HG03103 (cell line): ENCODE results near the gene ALDH1L2.
A peak's percentile ranks its signal among the peaks of the same experiment; 100 is the strongest.
"Not testable (repeated sequence)": the region's sequence is repeated elsewhere in the genome, so short reads cannot be mapped to it uniquely, and the experiment has no call there.

Experiments used
- ATAC-seq: cut with Tn5 transposase; IDR thresholded peaks from one replicate; pipeline ENCODE4 v1.9.1; 2021; ENCODE audit warnings: low read depth; ENCODE audit not compliant: unreplicated experiment

ALDH1L2 gene

DNA sequence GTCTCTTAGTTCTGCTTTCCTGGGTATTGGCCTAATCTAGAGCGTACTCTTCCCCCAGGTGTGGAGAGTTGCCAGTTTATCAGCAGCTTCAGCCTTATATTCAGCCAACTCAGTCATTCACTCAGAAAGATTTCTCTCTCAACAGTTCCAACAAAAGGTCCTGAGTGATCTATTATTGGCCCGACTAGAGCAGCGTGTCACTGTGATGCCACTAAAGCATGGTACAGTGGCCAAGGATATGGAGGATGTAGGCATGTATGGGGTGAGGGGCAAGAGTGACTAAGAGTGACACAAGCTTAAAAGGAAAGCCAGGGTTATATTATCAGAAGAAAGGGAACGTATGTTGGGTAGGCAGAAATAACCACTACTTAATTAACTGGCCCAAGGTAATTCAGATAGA is 93.3 kb downstream of the ALDH1L2 start:
- no peak for ATAC-seq

DNA sequence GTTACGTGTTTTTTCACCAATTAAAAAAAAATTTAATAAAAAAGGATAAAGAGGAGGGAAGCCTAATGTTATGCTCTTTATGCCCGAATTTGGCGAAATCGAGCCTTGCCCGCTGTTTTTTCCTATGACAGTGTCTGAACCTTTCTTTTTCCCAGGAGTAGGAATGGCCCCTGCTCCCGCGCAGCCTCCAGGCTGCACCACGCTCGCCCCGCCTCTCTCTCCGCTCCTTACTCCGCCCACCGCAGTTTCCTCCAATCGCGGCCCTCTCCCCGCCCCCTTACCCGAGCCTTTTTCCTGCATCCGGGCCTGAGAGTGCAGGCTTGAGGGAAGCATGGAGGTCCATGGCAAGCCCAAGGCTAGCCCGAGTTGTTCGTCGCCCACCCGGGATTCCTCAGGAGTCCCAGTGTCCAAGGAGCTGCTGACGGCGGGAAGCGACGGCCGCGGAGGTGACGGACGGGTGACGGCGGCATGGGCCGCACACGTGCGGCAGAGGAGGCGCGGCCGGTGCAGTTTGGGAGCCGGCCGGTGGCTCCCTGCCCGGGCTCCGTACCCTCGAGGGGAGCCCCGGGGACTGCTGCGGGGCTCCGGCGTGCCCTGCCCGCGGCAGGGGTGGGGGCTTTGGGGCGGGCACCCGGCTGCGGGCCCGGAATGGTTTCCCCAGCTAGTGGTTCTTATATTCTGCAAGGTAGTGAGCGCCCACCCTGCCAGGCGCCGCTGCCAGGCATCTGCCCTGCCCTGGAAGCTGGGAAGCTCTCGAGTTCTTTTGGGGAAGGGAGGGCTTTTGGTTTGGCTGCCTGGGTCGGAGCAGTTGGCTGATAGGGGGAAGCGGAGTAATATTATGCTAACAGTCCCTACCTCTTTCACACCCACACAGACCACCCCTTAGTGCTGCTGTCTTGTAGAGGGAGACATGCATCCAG is 98.0 kb downstream of the ALDH1L2 start, which contains the start of gene NOPCHAP1:
TSS of gene NOPCHAP1 (plus strand) at position 295 of the 920 bp plus-strand sequence. CDS start at position 332, 37 bp downstream.
- peak; percentile 91 for ATAC-seq

DNA sequence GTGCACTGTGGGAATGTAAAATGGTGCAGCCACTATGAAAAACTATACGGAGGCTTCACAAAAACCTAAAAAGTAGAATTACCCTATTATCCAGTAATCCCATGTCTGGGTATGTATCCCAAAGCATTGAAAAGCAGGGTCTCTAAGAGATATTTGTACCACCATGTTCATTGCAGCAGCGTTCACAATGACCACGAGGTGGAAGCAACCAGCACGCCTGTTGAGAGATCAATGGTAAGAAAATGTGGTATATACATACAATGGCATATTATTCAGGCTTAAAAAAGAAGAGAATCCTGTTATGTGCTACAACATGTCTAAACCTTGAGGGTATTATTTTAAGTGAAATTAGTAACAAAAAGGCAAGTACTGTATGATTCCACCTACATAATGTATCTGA is 99.1 kb downstream of the ALDH1L2 start:
- no peak for ATAC-seq

DNA sequence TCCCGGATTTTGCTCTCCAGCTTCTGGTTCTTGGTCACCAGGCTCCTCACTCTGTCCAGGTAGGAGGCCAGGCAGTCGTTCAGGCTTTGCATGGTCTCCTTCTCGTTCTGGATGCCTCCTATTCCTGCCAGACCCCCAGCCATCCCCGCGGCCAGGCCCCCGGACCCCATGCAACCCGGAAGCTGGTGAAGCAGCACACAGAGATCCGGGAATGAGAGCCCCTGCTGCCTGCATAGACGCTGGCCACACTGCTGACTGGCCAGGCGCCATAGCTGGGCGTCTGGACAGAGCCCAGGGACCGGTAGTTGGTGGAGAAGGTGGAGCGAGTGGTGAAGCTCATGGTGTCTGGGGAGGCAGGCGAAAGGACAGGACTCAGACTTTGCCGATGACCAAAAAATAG is 106.6 kb downstream of the ALDH1L2 start:
- ATAC-seq = not testable (repeated sequence)

DNA sequence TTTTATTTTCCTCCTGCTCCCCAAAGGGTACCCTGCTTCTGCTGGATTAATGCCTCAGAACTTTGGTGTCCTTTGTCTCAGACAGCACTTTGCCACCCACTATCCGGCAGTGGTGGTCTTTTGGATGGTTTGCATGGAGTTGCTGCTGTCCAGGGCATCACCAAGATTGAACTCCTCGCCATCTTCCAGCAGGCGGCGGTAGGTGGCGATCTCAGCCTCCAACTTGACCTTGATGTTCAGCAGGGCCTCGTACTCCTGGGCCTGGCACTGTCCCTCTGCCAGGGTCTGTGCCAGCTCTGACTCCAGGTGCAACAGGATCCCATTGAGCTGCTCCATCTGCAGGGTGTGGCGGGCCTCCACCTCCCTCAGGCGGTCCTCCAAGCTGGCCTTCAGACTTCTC is 107.6 kb downstream of the ALDH1L2 start:
- ATAC-seq = no peak

DNA sequence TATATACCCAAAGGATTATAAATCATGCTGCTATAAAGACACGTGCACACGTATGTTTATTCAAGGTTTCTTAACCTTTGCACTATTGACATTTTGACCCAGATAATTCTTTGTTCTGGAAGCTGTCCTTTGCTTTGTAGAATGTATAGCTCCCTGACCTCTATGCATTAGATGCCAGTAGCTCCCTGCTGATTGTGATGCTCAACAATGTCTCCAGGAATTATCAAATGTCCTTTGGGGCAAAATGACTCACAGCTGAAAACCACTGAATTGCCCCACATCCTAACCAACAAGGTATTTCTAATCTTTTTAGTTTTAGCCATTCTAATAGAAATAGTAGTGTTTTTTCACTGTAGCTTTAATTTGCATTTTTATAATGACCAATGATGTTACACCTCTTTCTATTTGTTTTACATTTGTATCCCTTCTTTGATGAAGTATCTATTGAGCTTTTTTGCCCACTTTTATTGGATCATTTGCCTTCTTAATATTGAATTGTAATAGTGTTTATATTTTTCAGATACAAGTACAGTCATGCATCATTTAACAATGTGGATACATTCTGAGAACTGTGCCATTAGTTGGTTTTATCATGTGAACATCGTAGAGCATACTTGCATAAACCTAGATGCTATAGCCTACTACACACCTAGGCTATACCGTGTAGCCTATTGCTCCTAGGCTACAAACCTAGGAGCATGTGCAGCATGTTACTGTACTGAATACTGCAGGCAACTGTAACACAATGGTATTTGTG is 108.5 kb downstream of the ALDH1L2 start:
- ATAC-seq = no peak

DNA sequence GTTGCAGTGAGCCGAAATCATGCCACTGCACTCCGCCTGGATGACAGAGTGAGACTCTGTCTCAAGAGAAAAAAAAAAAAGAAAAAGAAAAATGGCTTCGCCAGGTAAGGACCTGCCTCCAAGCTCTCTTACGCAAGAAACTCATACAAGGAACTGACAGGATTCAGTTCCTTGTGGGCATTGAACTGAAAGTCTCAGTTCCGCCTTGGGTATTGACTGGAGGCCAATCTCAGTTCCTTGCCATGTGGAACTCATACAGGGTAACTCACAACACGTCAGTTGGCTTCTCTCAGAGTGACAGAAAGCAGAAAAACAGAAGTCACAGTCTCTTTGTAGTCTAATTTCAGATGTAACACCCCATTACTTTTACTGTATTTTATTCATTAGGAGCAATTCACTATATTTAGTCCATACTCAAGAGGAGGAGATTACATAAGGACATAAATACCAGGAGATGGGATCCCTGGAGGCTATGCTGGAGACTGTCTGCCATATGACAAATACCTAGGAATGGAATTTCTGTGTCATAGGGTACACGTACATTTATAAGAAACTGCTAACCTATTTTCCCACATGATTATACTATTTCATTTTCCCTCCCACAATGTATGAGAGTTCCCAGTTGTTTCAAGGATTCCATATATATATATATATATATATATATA is 109.5 kb downstream of the ALDH1L2 start:
- peak; percentile 99 for ATAC-seq

DNA sequence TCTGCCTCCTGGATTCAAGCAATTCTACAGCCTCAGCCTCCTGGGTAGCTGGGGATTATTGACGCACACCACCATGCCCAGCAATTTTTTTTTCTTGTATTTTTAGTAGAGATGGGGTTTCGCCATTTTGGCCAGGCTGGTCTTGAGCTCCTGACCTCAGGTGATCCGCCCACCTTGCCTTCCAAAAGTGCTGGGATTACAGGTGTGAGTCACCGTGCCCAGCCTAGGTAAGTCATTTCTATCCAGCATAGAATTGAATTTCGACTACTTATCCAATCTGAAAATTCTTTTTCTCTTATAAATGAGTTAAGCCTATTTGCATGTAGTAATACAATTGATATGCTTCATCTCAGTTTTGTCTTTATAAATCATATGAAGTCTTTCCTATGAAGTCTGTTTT is 111.0 kb downstream of the ALDH1L2 start:
- no peak for ATAC-seq

DNA sequence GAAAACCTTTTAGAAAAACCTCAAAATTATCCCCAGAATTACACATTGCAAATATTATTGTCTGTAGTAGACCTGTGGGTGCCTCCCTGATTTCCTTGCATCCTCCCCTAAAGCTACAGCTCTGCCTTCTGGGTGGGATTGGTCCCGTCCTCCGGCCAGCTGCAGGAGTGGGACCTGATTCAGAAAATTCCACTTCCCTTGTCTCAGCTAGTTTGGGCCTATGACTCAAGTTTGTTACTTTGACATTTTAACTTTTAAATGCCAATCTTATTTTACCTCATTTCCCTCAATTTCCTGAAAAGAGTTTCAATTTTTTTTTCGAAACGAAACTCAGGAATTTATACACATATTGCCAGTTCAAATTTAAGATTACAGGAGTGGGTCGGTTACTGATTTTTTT is 113.0 kb downstream of the ALDH1L2 start:
- ATAC-seq = no peak
